GM19372 (cell line): ENCODE results near the gene ZNF613.
"Not testable (repeated sequence)": the region's sequence is repeated elsewhere in the genome, so short reads cannot be mapped to it uniquely, and the experiment has no call there.

ENCODE experiments used
- ATAC-seq: cut with Tn5 transposase; IDR thresholded peaks from one replicate; pipeline ENCODE4 v1.9.1; 2021; ENCODE audit warnings: mild to moderate bottlenecking, low read depth, moderate library complexity; ENCODE audit not compliant: unreplicated experiment

Gene ZNF613

DNA sequence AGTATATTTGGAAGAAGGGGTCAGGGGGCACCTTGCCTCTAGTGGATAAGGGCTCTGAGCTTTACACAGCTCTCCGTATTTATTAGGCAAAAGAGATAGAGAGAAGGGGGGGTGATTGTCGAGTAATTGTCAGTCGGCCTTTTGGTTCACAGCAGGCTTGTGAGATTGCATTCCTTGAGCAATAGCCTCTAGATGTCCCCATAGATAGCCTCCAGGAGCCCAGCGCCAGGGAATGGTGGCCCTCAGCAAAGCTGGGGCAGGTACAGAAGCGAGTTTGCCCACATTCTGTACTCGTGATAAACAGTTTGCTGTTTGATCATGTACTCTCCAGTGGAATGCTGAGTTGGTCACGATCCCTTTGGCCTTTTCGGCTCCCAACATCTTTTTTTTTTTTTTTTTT is 4.6 kb downstream of the ZNF613 start:
- no peak for ATAC-seq

DNA sequence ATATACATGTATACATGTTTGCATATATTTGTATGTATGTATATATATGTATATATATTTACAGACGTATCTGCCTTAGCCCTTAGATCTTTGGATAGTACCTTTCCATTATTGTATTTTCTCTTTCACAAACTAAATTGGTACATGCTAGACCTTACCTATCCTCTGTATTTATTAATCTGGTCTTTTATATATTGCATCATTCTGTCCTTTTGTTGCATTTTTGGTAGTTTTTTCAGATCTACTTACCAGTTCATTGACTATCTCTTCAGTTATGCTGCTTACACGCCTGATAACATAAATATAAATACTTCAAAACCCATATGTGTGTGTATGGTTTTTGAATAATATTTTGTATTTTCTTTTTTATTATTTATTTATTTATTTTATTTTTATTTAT is 11.7 kb downstream of the ZNF613 start:
- ATAC-seq: no peak

DNA sequence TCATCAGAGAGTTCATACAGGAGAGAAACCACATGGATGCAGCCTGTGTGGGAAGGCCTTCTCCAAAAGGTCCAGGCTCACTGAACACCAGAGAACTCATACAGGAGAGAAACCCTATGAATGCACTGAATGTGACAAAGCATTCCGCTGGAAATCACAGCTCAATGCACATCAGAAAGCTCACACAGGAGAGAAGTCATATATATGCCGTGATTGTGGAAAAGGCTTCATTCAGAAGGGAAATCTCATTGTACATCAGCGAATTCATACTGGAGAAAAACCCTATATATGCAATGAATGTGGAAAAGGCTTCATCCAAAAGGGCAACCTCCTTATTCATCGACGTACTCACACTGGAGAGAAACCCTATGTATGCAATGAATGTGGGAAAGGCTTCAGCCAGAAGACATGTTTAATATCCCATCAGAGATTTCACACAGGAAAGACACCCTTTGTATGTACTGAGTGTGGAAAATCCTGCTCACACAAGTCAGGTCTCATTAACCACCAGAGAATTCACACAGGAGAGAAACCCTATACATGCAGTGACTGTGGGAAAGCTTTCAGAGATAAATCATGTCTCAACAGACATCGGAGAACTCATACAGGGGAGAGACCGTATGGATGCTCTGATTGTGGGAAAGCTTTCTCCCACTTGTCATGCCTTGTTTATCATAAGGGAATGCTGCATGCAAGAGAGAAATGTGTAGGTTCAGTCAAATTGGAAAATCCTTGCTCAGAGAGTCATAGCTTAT is 17.7 kb downstream of the ZNF613 start:
- no peak for ATAC-seq

DNA sequence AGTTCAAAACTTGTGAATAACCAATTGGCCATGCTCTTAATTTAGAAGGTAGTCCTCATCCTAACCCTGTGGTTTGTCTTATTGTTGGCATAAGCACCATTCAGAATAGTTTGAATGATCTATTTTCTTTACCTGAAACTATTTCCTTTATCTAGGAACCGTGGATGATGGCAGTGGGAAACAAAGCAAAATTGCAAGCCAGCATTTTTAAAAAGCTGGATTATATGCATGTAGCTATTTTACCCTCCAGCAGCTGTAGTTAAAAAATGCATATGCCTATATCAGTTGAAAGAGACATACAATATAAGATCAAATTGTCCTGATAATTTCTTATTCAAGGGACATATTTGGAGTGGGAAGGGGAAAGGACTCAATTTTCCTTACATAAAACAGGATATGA is 19.3 kb downstream of the ZNF613 start:
- no peak for ATAC-seq

DNA sequence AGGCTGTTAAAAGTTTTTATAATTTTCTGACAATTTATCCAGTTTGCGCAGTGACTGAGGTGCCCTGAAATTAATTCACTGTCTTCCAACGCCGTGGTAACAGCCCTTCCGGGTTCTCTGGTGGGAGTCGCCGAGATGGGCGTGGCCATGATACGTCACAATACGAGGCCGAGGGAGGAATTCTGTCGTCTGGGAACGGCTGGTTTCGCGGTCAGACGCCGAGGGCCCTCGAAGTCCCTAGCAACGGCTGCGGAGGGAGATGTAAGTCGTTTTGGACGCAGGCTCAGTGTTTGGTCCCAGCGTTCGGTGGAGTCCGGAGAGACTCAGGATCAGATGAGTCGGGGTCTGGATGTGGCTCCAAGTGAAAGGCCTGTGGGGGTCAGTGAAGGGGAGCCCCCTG is 21.7 kb downstream of the ZNF613 start:
- ATAC-seq: no peak

DNA sequence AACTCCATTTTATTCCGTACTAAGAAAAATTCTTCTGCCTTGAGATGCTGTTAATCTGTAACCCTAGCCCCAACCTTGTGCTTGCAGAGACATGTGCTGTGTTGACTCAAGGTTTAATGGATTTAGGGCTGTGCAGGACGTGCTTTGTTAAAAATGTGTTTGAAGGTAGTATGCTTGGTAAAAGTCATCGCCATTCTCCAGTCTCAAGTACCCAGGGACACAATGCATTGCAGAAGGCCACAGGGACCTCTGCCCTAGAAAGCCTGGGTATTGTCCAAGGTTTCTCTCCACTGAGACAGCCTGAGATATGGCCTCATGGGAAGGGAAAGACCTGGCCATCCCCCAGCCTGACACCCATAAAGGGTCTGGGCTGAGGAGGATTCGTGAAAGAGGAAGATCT is 30.6 kb downstream of the ZNF613 start:
- not testable (repeated sequence) for ATAC-seq

DNA sequence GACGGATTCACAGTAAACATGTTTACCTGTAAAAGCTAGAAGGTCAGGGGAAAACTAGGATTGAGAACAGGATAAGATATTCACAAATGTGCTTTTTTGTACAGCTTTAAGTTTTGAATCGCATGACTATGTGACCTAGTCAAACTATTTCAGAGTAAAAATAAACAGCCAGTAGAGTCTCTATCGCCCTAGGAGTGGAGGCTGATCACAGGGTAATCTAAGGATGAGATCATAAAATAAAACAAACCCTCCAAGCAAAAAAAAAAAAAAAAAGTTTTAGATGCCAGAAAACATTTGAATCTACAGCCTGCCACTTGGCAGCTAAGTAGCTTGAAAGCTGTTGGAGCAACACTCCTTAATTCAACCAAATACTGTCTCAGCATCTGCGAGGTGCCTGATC is 32.5 kb downstream of the ZNF613 start:
- ATAC-seq: no peak

DNA sequence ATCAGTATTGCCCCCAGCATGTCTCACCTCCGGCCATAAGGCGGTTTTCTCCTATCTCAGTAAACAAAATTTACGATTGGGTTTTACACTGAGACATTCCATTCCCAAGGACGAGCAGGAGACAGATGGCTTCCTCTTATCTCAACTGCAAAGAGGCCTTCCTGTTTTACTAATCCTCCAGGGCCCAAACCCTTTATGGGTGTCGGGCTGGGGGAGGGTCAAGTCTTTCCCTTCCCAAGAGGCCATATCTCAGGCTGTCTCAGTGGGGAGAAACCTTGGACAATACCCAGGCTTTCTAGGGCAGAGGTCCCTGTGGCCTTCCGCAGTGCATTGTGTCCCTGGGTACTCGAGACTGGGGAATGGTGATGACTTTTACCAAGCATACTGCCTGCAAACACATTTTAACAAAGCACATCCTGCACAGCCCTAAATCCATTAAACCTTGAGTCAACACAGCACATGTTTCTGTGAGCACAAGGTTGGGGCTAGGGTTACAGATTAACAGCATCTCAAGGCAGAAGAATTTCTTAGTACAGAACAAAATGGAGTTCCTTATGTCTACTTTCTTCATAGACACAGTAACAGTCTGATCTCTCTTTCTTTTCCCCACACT is 33.5 kb downstream of the ZNF613 start:
- not testable (repeated sequence) for ATAC-seq

DNA sequence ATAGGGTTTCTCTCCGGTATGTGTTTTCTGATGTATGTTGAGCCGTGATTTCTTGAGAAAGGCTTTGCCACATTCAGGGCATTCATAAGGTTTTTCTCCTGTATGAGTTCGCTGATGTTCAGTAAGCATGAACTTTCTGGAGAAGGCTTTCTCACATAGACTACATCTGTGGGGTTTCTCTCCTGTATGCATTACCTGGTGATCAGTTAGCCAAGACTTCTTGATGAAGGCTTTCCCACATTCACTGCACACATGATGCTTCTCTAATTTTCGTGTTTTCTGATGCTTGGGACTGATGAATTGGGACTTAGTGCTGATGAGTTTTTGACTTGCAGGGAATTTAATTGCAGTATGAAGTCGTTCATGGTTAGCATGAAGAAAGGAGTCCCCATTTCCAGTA is 38.3 kb downstream of the ZNF613 start:
- no peak for ATAC-seq

DNA sequence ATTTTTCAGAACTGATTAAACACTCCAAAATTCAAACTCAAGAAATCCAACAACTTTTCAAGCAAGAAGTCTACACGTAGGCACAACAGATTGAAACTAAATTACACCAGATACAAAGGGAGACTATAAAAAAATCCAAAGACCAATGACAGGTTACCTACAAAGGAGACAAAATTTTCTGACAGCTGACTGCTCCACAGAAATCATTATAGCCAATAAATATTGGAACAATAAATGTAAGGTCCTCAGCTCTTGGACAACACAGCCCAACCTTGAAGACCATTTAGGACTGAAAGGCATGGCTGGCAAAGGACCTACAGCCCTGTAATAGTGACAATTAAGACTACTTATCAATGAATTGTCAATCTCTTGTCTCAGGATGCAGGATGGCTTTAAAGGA is 43.4 kb downstream of the ZNF613 start:
- ATAC-seq: no peak

DNA sequence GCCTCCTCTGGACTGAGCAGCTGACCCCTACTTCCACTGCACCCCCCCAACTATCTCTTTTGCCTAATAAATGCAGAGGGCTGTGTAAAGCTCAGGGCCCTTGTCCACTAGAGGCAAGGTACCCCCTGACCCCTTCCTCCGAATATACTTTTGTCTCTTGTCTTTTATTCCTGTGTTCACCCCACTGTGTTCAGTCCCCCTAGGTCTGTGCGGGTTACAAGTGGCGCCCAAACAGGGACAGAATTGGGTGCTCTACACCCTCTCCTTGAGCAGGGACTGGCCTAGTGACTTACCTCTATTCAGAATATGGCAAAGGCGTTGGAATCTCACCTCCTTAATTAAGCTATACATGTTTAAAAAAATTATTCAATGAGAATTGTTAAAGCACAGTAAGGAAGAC is 44.4 kb downstream of the ZNF613 start:
- no peak for ATAC-seq

DNA sequence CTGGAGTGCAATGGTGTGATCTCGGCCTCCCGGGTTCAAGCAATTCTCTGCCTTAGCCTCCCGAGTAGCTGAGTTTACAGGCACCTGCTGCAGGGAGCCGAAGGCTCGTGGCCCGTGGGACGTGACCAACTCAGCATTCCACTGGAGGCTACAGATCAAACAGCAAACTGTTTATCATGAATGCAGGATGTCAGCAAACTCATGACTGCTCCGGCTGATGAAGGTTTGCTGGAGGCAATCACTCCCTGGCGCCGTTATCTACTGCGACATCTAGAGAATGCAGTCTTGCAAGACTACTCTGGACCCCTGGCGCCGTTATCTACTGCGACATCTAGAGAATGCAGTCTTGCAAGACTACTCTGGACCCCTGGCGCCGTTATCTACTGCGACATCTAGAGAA is 48.5 kb downstream of the ZNF613 start:
- not testable (repeated sequence) for ATAC-seq

DNA sequence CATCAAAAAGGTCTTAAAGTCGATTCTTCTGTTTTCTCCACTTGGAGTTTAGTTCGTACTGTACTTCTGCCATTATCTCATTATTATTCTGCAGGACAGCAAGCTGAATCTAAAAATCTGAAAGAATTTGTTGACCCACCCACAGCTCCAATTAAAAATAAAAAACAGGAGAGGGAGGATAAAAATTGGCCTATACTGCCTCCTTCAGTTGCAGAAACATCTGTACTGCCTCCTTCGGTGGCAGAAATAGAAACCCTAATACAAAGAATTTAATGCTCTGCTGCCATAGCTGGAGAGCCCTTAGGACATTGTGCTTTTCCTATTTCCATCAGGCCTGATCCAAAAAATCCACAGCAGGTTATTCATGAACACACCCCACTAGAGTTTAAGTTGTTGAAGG is 49.6 kb downstream of the ZNF613 start:
- no peak for ATAC-seq

DNA sequence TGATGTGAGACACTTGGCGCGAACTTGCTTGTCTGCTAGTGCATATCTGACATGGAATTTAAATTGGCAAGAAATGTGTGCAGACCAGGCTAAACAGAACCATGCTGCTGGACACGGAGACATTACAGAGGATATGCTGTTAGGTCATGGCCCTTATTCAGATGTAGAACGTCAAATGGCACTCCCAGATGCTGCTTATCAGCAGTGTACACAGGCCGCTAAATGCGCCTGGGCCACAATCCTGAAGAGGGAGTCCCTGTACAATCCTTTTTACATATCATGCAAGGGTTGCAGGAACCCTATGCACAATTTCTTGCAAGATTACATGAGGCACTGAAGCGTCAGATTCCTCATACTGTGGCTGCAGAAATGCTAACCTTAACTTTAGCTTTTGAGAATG is 50.1 kb downstream of the ZNF613 start:
- ATAC-seq: no peak

DNA sequence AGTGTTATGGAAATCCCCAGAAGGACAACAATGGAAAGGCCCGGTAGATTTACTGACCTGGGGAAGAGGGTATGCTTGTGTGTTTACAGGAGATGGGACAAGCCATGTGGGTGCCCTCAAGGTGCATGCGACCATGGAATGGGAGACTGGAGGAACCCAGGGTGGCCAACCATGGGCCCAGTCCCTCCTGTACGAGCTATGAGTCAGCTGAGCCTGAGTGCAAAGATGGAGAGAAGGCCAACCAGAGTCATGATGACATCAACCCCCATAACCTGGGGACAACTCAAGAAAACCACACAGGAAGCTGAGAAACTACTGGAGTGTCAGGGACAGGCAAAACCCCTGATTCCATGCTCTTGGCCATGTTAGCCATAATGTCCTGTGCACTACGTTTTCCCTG is 51.6 kb downstream of the ZNF613 start:
- no peak for ATAC-seq

DNA sequence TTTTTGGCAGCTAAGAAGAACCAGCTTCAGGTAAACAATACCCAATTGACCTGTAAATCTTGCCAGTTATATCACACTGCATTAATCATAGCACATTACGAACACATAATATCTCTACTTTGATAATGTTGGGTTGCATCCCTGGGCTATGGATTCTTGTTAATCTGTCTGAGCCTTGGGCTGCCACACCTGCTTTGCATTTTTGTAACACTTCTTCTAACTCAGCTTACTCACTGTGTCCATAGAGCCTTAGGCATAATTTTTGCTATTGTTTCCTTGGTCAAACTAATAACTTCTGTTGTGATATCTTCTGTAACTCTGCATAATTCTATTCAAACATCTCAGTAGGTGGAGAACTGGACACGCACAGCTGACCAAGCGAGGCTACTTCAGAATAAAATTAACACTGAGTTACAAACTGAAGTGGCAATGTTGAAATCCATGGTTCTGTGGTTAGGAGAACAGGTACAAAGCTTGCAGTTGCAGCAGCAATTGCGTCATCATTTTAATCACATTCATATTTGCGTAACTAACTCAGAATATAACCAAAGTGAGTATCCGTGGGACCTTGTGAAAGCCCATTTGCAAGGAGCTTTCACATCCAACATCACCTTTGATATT is 53.0 kb downstream of the ZNF613 start:
- ATAC-seq: no peak

DNA sequence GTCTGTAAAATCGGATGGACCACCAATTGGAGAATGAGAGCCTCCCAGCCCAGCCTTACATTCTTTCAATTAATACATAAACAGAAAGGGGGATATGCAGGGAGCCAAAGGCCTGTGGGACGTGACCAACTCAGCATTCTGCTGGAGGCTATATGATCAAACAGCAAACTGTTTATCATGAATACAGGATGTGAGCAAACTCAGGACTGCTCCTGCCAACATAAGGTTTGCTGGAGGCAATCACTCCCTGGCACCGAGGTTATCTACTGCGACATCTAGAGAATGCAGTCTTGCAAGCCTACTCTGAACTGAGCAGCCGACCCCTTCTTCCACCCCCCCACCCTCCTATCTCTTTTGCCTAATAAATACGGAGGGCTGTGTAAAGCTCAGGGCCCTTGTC is 53.7 kb downstream of the ZNF613 start:
- not testable (repeated sequence) for ATAC-seq

DNA sequence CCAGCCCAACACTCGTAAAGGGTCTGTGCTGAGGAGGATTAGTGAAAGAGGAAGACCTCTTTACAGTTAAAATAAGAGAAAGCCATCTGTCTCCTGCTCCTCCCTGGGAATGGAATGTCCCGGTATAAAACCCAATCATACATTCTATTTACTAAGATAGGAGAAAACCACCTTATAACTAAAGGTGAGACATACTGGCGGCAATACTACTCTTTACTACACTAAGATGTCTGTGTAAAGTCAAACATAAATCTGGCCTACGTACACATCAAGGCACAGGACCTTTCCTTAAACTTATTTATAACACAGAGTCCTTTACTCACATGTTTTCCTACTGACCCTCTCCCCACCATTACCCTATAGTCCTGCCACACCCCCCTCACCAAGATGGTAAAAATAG is 56.1 kb downstream of the ZNF613 start:
- no peak for ATAC-seq

DNA sequence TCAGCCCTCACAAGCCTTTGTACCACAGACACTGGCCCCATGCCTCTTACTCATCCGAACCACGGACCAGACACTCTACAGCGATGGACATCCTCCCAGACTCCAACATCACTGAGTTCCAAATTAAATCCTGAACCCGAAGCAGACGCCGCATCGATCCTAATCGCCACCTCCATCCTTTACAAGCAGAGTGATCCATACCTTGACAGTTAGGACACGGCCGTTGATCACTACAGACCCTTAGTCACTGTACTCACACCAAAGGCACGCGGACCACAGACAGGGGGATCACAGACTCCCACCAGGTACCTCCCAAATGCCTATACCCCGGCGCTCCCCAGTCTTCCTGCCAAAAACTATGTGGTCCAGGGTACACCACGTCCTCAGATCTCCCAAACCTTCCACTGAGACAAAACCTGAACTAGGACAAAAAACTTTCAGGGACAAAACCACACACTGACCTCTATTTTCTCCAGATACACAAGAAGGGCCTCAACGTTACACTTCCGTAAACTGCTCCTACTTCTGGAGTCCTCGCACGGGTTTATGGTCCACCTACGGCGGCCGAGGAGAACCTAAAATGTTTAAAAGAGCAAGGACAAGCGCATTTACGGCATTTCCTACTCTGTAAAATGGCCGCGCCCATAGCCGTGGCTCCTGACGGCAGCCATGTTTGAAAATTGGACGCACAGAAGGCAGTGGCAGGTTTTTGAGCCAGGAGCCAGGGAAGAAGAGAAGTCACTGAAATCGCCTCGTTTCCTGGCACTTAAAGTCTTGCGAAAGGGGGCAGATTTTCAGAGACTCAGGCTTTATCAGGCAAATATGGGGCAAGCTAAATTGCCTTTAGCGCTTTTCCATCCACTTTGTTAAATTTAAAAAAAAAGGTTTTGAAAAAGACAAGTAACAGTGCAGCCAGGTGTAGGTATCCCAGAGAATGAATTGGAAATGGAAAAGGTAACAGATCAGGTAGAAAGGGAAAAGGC is 59.3 kb downstream of the ZNF613 start, which contains the start of gene ZNF350:
ZNF350 (minus strand) TSS at position 532 of the 983 bp plus-strand sequence. CDS start 12,480 bp downstream, outside the sequence.
- ATAC-seq: peak; percentile 67

DNA sequence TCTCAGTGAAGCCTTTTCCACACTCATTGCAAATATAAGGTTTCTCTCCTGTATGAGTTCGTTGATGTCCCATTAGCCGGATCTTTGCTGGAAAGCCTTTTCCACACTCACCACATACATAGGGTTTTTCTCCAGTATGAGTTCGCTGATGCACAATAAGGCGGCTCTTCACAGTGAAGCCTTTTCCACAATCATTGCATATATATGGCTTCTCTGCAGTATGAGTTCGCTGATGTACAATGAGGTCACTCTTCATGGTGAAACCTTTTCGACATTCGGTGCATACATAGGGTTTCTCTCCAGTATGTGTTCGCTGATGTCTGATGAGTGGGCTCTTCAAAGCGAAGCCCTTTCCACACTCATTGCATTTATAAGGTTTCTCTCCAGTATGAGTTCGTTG is 66.2 kb downstream of the ZNF613 start:
- no peak for ATAC-seq
